Activated CD8-positive, alpha-beta memory T cell treated with anti-CD3 and anti-CD28 coated beads, Interleukin-2, amount 50 U/mL, for 24 hours (primary cell): ENCODE data around the gene LRRC25.

ENCODE experiments used
- DNase-seq: peaks from one replicate; pipeline ENCODE4 v3.0.0-alpha.2; 2020; ENCODE audit errors: extremely low read depth

The LRRC25 gene

GRCh38 chr19:18346091-18346490 is 51.3 kb downstream of the LRRC25 start:
- DNase-seq: no peak

GRCh38 chr19:18345296-18345695 is 52.1 kb downstream of the LRRC25 start:
- DNase-seq: no peak

GRCh38 chr19:18344582-18344950 is 52.9 kb downstream of the LRRC25 start:
- DNase-seq: no peak

GRCh38 chr19:18342090-18342632 is 55.3 kb downstream of the LRRC25 start:
- DNase-seq: no peak
